HEK293T (cell line): ENCODE results near the gene OR13C5.
"Not testable (repeated sequence)": the region's sequence is repeated elsewhere in the genome, so short reads cannot be mapped to it uniquely, and the experiment has no call there.

ENCODE experiments used
- CTCF ChIA-PET: fragments of 350-600 bp; formaldehyde crosslinking; extraction: SDS; loops from one replicate; lab custom pipeline; 2021; ENCODE audit warnings: antibody characterized with exemption, inconsistent platforms; lab: Yijun Ruan, JAX
- POLR2A ChIA-PET: fragments of 350-600 bp; formaldehyde crosslinking; extraction: SDS; loops from one replicate; lab custom pipeline; 2020; ENCODE audit warnings: antibody characterized with exemption, inconsistent platforms; lab: Yijun Ruan, JAX
- DNase-seq: peaks from one replicate; pipeline ENCODE4 v3.0.0; 2012; ENCODE audit warnings: mixed read lengths; ENCODE audit errors: extremely low spot score
- ARNT ChIP-seq: fragments of 450-650 bp; IDR thresholded peaks from 2 replicates; pipeline ENCODE4 v1.6.1; 2017; ENCODE audit warnings: mild to moderate bottlenecking
- BHLHE40 ChIP-seq: fragments of 450-650 bp; IDR thresholded peaks from 2 replicates; pipeline ENCODE4 v1.6.1; 2016; ENCODE audit warnings: mild to moderate bottlenecking, moderate library complexity, borderline replicate concordance
- CTBP1 ChIP-seq: fragments of 450-650 bp; IDR thresholded peaks from 2 replicates; pipeline ENCODE4 v1.6.1; 2016; ENCODE audit warnings: borderline replicate concordance
- ELF4 ChIP-seq: fragments of 450-650 bp; IDR thresholded peaks from 2 replicates; pipeline ENCODE4 v1.6.1; 2017; ENCODE audit warnings: antibody characterized with exemption
- FOXA1 ChIP-seq: fragments of 450-650 bp; IDR thresholded peaks from 2 replicates; pipeline ENCODE4 v1.6.1; 2016; ENCODE audit warnings: mild to moderate bottlenecking
- FOXK2 ChIP-seq: fragments of 450-650 bp; IDR thresholded peaks from 2 replicates; pipeline ENCODE4 v1.6.1; 2016; ENCODE audit warnings: mild to moderate bottlenecking
- FOXM1 ChIP-seq: fragments of 450-650 bp; IDR thresholded peaks from 2 replicates; pipeline ENCODE4 v1.6.1; 2017; ENCODE audit warnings: mild to moderate bottlenecking, borderline replicate concordance
- HDGF ChIP-seq: fragments of 450-650 bp; IDR thresholded peaks from 2 replicates; pipeline ENCODE4 v1.6.1; 2017; ENCODE audit warnings: antibody characterized with exemption, borderline replicate concordance
- L3MBTL2 ChIP-seq: fragments of 450-650 bp; conservative IDR thresholded peaks from 2 replicates; pipeline ENCODE4 v1.6.1; 2016; ENCODE audit warnings: mild to moderate bottlenecking
- LEF1 ChIP-seq: fragments of 450-650 bp; IDR thresholded peaks from 2 replicates; pipeline ENCODE4 v1.6.1; 2017; ENCODE audit warnings: mild to moderate bottlenecking, borderline replicate concordance
- NFRKB ChIP-seq: fragments of 450-650 bp; IDR thresholded peaks from 2 replicates; pipeline ENCODE4 v1.6.1; 2016; ENCODE audit warnings: mild to moderate bottlenecking, moderate library complexity
- PKNOX1 ChIP-seq: fragments of 450-650 bp; IDR thresholded peaks from 2 replicates; pipeline ENCODE4 v1.6.1; 2016
- SP1 ChIP-seq: fragments of 450-650 bp; IDR thresholded peaks from 2 replicates; pipeline ENCODE4 v1.6.1; 2017
- SUZ12 ChIP-seq: fragments of 450-650 bp; IDR thresholded peaks from 2 replicates; pipeline ENCODE4 v1.6.1; 2016; ENCODE audit warnings: mild to moderate bottlenecking
- TARDBP ChIP-seq: fragments of 450-650 bp; IDR thresholded peaks from 2 replicates; pipeline ENCODE4 v1.6.1; 2016
- ZNF384 ChIP-seq: fragments of 450-650 bp; IDR thresholded peaks from 2 replicates; pipeline ENCODE4 v1.6.1; 2016

Gene OR13C5

GRCh38 chr9:104611213-104611612 is 12.0 kb upstream of the OR13C5 start:
- ChIA-PET CTCF (no interaction called here), POLR2A (no interaction called here)
- no peak for DNase-seq
- TF ChIP-seq SUZ12 (no peak), FOXK2 (no peak), ELF4 (no peak), L3MBTL2 (no peak), ARNT (no peak), TARDBP (no peak), FOXM1 (no peak), FOXA1 (no peak), NFRKB (no peak), PKNOX1 (no peak), ZNF384 (no peak), HDGF (no peak), CTBP1 (no peak), SP1 (no peak), BHLHE40 (no peak), LEF1 (no peak)

- DNase-seq = no peak
- ChIA-PET POLR2A (no interaction called here), CTCF (no interaction called here)
- TF ChIP-seq SP1 (no peak), LEF1 (no peak), ELF4 (no peak), TARDBP (no peak), SUZ12 (no peak), FOXK2 (no peak), FOXM1 (no peak), PKNOX1 (no peak), NFRKB (no peak), BHLHE40 (no peak), ZNF384 (no peak), L3MBTL2 (no peak), ARNT (no peak), FOXA1 (no peak), CTBP1 (no peak), HDGF (no peak)
Measured at GRCh38 chr9:104608336-104608735, 9.1 kb upstream of the OR13C5 start.

- ChIA-PET CTCF (no interaction called here), POLR2A (no interaction called here)
- no peak for DNase-seq
- TF ChIP-seq CTBP1 = no peak
- no peak for TF ChIP-seq FOXA1
- TF ChIP-seq SUZ12 = no peak
- no peak for TF ChIP-seq HDGF
- TF ChIP-seq L3MBTL2 = no peak
- no peak for TF ChIP-seq FOXM1
- TF ChIP-seq ARNT = no peak
- no peak for TF ChIP-seq BHLHE40
- no peak for TF ChIP-seq LEF1
- no peak for TF ChIP-seq PKNOX1
- TF ChIP-seq ZNF384 = no peak
- no peak for TF ChIP-seq TARDBP
- no peak for TF ChIP-seq SP1
- no peak for TF ChIP-seq NFRKB
- TF ChIP-seq FOXK2 = no peak
- no peak for TF ChIP-seq ELF4
Measured at GRCh38 chr9:104606152-104606551, 6.9 kb upstream of the OR13C5 start.

GRCh38 chr9:104605527-104605926 is 6.3 kb upstream of the OR13C5 start, which contains the start of gene OR13C2:
TSS of gene OR13C2 (minus strand) at chr9:104605627. CDS start at chr9:104605627, 0 bp downstream.
- CTCF ChIA-PET, POLR2A ChIA-PET, DNase-seq: not testable (repeated sequence)

GRCh38 chr9:104604801-104605200 is 5.6 kb upstream of the OR13C5 start:
- ChIA-PET POLR2A (no interaction called here), CTCF (no interaction called here)
- no peak for TF ChIP-seq PKNOX1
- DNase-seq = no peak

- DNase-seq, POLR2A ChIA-PET, CTCF ChIA-PET: not testable (repeated sequence)
Measured at GRCh38 chr9:104598749-104599148, 464 bp downstream of the OR13C5 start.

- CTCF ChIA-PET = no interaction called here
- POLR2A ChIA-PET = no interaction called here
- TF ChIP-seq NFRKB = no peak
- no peak for TF ChIP-seq ARNT
- no peak for TF ChIP-seq HDGF
- no peak for TF ChIP-seq SP1
- TF ChIP-seq SUZ12 = no peak
- no peak for TF ChIP-seq FOXK2
- TF ChIP-seq BHLHE40 = no peak
- TF ChIP-seq ELF4 = no peak
- no peak for DNase-seq
Measured at GRCh38 chr9:104589626-104590025, 9.6 kb downstream of the OR13C5 start.
